ENCODE data around the gene FCHSD1. TPM values are rescaled to one million over a fixed set of nuclear protein-coding genes. Genes with fewer than 3 reads are reported as not detected.

Gene FCHSD1
- total and polyA plus RNA-seq, 8 donors: 5.0 to 66.5 (median 14.3) TPM

DNA sequence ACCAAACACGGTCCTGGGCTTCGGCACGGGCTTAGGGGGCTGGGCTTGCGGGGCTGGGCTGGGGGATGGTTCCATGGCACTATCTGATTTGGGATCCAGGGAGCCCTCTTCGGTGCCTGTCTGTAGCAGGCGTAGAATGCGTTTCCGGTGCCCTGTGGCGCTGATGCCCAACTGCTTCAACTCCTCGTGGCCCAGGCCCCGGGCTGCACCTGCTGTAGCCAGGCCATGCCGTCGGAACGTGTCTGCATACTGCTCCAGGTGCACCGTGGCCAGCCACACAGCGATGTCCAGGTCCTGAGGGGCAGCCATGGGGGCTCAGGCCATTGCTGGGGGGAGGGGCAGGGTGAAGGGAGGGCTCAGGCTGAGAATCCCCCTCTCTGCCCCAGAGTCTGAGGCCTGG is 29.0 kb upstream of the FCHSD1 start:
- intact Hi-C loops (cut with DNase I; ENCODE audit: low total_unique reads): no loop called here

DNA sequence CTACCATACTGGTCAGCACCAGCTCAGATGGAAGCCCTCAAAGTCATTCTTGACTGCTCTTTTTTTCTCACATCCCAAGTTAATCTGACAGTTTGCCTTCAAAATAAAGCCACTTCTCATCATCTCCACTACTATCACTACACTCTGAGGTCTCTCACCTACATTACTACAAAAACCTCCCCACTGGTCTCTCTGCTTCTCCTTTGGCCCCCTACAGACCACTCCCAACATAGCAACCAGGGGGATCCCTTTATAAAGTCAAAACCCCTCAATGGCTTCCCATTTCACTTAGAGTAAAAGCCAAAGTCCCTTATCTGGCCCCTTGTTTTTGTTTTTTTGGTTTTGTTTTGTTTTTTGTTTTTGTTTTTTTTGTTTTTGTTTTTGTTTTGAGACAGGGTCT is 26.2 kb upstream of the FCHSD1 start:
- H3K36me3 ChIP-seq: peaks cover 0 to 14% (median 5%) of the 10 kb centered on the region in 4 donors
- TF ChIP-seq, protein P1, sequence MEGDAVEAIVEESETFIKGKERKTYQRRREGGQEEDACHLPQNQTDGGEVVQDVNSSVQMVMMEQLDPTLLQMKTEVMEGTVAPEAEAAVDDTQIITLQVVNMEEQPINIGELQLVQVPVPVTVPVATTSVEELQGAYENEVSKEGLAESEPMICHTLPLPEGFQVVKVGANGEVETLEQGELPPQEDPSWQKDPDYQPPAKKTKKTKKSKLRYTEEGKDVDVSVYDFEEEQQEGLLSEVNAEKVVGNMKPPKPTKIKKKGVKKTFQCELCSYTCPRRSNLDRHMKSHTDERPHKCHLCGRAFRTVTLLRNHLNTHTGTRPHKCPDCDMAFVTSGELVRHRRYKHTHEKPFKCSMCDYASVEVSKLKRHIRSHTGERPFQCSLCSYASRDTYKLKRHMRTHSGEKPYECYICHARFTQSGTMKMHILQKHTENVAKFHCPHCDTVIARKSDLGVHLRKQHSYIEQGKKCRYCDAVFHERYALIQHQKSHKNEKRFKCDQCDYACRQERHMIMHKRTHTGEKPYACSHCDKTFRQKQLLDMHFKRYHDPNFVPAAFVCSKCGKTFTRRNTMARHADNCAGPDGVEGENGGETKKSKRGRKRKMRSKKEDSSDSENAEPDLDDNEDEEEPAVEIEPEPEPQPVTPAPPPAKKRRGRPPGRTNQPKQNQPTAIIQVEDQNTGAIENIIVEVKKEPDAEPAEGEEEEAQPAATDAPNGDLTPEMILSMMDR (IDR thresholded peaks at IDR 0.05): no peak
- no peak for TF ChIP-seq EP300 (IDR thresholded peaks at IDR 0.05)
- TF ChIP-seq POLR2A (IDR thresholded peaks at IDR 0.05): no peak
- TF ChIP-seq POLR2AphosphoS5 (IDR thresholded peaks at IDR 0.05): no peak
- H3K4me1 ChIP-seq: peaks cover 19 to 30% (median 24%) of the 10 kb centered on the region in 4 donors
- no peak overlapping the region for H3K4me3 ChIP-seq
- intact Hi-C loops (cut with DNase I; ENCODE audit: low total_unique reads): no loop called here
- no peaks in the 10 kb centered on the region for H3K27me3 ChIP-seq
- H3K9me3 ChIP-seq: no peaks in the 10 kb centered on the region
- DNase-seq: no peak
- H3K27ac ChIP-seq: no peak overlapping the region

More for the DNA sequence above, 29.0 kb upstream of the FCHSD1 start:
- no peak for DNase-seq
- no peaks in the 10 kb centered on the region for H3K9me3 ChIP-seq
- peak overlapping the region in 3 of 4 donors; percentile 53 to 59 (median 54) for H3K4me3 ChIP-seq
- H3K27ac ChIP-seq: peak overlapping the region in 2 of 5 donors; percentile 24 to 89
- H3K36me3 ChIP-seq: peaks cover 0 to 9% (median 0%) of the 10 kb centered on the region in 4 donors
- peaks cover 23 to 38% (median 31%) of the 10 kb centered on the region in 4 donors for H3K4me1 ChIP-seq
- H3K27me3 ChIP-seq: no peaks in the 10 kb centered on the region
- 88 to 100% (median 89%) methylated on average over 1 to 16 of the region's 16 CpGs for WGBS, 5 donors
- TF ChIP-seq POLR2AphosphoS5 (IDR thresholded peaks at IDR 0.05) (no peak), POLR2A (IDR thresholded peaks at IDR 0.05) (no peak), EP300 (IDR thresholded peaks at IDR 0.05) (no peak)
- TF ChIP-seq, protein P1 (IDR thresholded peaks at IDR 0.05): no peak

DNA sequence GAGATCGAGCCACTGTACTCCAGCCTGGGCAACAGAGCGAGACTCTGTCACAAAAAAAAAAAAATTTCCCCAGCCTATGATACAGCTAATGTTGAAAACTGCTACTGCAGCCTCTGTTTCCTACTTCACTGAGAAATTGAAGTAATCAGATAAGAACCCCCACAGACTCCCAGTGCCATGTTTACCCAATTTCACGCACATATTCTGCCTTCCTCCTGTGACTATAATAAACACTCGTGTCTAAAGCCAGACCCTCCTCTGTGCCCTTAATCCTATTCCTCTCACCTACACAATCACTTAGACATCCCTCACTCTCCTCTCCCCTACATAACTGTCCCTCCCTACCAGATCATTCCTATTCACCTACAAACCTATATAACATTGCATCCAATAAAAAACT is 24.5 kb upstream of the FCHSD1 start:
- 71 to 78% (median 73%) methylated on average over 4 of the region's 4 CpGs for WGBS, 5 donors
- peaks cover 0 to 30% (median 14%) of the 10 kb centered on the region in 4 donors for H3K36me3 ChIP-seq

DNA sequence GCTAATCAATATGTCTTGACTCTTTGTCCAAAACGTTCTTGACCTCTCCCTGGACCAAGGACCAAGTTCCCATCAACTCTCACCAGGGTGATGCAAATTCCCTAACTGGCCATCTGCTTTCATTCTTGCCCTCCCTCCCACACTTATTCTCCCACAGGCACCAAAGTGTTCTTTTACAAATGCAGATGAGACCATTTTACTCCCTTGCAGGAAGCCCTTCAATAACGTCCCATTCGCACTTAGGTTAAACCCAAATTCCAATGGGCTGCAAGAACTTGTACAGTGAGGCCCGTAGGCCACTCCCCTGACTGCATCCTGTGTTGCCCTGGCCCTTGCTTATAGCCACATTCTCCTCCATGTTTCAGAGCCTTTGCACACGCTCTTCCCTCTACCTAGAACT is 23.5 kb upstream of the FCHSD1 start:
- DNase-seq: no peak
- 73 to 84% (median 79%) methylated on average over 5 of the region's 5 CpGs for WGBS, 5 donors
- intact Hi-C loops (cut with DNase I; ENCODE audit: low total_unique reads): no loop called here
- peaks cover 0 to 38% (median 18%) of the 10 kb centered on the region in 4 donors for H3K36me3 ChIP-seq
- no peaks in the 10 kb centered on the region for H3K27me3 ChIP-seq
- peaks cover 0 to 4% (median under 1%) of the 10 kb centered on the region in 4 donors for H3K4me1 ChIP-seq
- no peak overlapping the region for H3K27ac ChIP-seq
- no peaks in the 10 kb centered on the region for H3K9me3 ChIP-seq
- H3K4me3 ChIP-seq: no peak overlapping the region
- TF ChIP-seq, protein P1 (IDR thresholded peaks at IDR 0.05): no peak
- TF ChIP-seq EP300 (IDR thresholded peaks at IDR 0.05): no peak
- TF ChIP-seq POLR2A (IDR thresholded peaks at IDR 0.05): no peak
- no peak for TF ChIP-seq POLR2AphosphoS5 (IDR thresholded peaks at IDR 0.05)

More for the DNA sequence above, 24.5 kb upstream of the FCHSD1 start:
- TF ChIP-seq EP300 (IDR thresholded peaks at IDR 0.05) (no peak), POLR2A (IDR thresholded peaks at IDR 0.05) (no peak), POLR2AphosphoS5 (IDR thresholded peaks at IDR 0.05) (no peak)
- TF ChIP-seq, protein P1 (IDR thresholded peaks at IDR 0.05): no peak
- no peaks in the 10 kb centered on the region for H3K27me3 ChIP-seq
- intact Hi-C loops (cut with DNase I; ENCODE audit: low total_unique reads): no loop called here
- H3K4me1 ChIP-seq: peaks cover 1 to 13% (median 7%) of the 10 kb centered on the region in 4 donors
- no peak overlapping the region for H3K27ac ChIP-seq
- no peak for DNase-seq
- H3K4me3 ChIP-seq: no peak overlapping the region
- no peaks in the 10 kb centered on the region for H3K9me3 ChIP-seq

Measured in stomach (tissue), 9 donors.